Vagina (tissue), 2 donors: Measurements from ENCODE around the gene AGRN. TPM values are rescaled to one million over a fixed set of nuclear protein-coding genes. Genes with fewer than 3 reads are reported as not detected.

Experiments
- DNase-seq, 2 donors: peaks; one replicate each; pipeline ENCODE4 v3.0.0-alpha.2; 2017; ENCODE audit errors: extremely low spot score in 2 of 2
- H3K27ac ChIP-seq: fragments of 200-600 bp; sonication (generic); one replicate; pipeline ENCODE4 v1.5.1; 2019
- H3K27me3 ChIP-seq: fragments of 200-600 bp; sonication (generic); one replicate; pipeline ENCODE4 v1.5.1; 2019
- H3K36me3 ChIP-seq, 2 donors: fragments of 200-600 bp; sonication (generic); one replicate each; pipeline ENCODE4 v1.5.1; 2017 to 2019
- H3K4me1 ChIP-seq: fragments of 200-600 bp; sonication (generic); one replicate; pipeline ENCODE4 v1.5.1; 2019
- H3K4me3 ChIP-seq, 2 donors: fragments of 200-600 bp; sonication (generic); 1 replicate in 1 of 2; 2 replicates in 1 of 2; pipeline ENCODE4 v1.5.1; 2016 to 2019
- H3K9me3 ChIP-seq: fragments of 200-600 bp; sonication (generic); one replicate; pipeline ENCODE4 v1.5.1; 2019
- CTCF ChIP-seq, 3 experiments: fragments of 450-650 bp in 2 of 3; fragments of 200-600 bp in 1 of 3; sonication (generic) in 1 of 3; IDR thresholded peaks; one replicate each; pipeline ENCODE4 v1.5.1; 2017 to 2019; ENCODE audit warnings: antibody characterized with exemption in 3 of 3, mild to moderate bottlenecking in 2 of 3, moderate library complexity in 2 of 3
- POLR2A ChIP-seq, 2 donors: fragments of 450-650 bp; IDR thresholded peaks; one replicate each; pipeline ENCODE4 v1.6.1; 2017; ENCODE audit warnings: antibody characterized with exemption in 2 of 2, mild to moderate bottlenecking in 2 of 2, moderate library complexity in 2 of 2
- POLR2AphosphoS5 ChIP-seq, 2 donors: sonication (generic); formaldehyde crosslinking; IDR thresholded peaks; one replicate each; pipeline ENCODE4 v1.9.0; 2017; ENCODE audit warnings: antibody characterized with exemption in 2 of 2, mild to moderate bottlenecking in 2 of 2, low read depth in 1 of 2; ENCODE audit not compliant: insufficient read depth in 1 of 2
- intact Hi-C: fragments of 100-400 bp; cut with DNase I; formaldehyde crosslinking; loops from one replicate; pipeline ENCODE4 v1.15.1; 2023
- total RNA-seq: library from RNA; depleted of rRNA; stranded (reverse); fragments of >200 nt; gene quantifications from one replicate; pipeline ENCODE4 v1.2.3, GENCODE V29; 2016

Gene AGRN
- total RNA-seq, 1 donor from 2014 or later: 25.5 TPM

DNA sequence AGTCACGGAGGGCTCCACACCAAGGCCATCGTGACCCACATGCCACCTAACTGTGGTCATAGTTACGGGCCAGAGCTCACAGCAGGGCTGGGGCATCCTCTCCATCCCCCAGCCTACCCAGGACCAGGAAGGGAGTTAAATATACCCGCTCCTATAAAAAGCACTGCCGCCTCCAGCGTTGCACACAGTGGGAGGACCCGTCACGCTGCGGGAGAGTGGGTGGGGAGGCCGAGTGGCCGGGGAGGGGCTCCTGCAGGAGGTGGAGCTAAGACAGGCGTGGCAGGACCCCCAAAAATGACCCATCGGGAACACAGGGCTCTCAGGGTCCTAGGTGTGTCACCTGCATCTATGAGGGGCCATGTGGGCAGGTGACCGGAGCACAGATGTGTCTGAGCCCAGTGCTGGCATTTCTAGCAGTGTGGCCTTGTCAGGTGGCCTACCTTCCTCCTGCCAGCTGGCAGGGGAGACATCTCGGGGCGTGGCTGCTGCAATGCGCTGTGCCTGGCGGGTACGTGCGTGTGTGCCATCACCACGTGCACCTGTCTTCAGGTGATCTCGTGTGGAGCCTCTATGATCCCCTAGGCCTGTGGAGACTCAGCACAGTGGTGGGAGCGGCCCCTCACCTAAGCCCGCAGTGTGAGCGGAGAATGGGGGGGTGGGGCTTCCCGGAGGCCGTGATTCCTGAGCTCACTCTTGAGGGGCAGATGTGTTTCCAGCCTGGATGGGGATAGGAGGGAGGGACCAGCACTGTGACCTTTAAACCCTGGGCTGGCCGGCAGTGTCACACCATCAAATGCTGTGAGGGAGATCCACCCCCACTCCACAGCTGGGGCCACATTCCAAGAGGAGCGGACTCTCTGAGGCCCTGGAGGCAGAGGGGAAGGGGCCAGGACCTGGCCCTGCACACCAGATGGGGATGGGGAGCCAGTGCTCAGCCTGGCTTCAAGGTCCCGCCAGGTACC is 17.7 kb downstream of the AGRN start:
- Histone ChIP-seq H3K4me3 (no peak overlapping the region), H3K27ac (no peak overlapping the region), H3K27me3 (peaks cover 5% of the 10 kb centered on the region), H3K9me3 (no peaks in the 10 kb centered on the region), H3K4me1 (peaks cover 36% of the 10 kb centered on the region), H3K36me3 (no peaks in the 10 kb centered on the region)
- no peak for DNase-seq
- intact Hi-C loops: no loop called here
- no peak for TF ChIP-seq CTCF (IDR thresholded peaks at IDR 0.05)

DNA sequence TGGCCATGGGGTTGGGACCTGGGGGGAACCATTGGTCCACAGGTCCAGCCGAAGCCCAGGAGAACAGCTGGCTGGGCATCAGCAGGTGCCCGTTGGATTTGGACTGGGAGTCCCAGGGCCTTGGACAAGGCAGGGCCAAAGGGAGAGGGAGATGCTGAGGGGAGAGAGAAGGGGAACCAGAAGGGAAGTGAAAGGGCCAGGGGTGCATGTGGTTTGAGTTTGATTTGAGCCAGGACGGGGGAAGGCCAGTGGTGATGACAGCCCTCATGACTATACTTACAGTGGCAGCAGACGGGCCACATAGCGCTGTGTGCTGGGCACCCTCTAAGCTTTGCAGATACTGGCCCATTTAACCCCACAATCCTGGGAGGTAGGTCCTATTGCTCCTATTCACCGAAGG is 18.8 kb downstream of the AGRN start:
- intact Hi-C loops: no loop called here
- TF ChIP-seq POLR2AphosphoS5 (IDR thresholded peaks at IDR 0.05; ENCODE audit: insufficient read depth in 1 of 2, low read depth in 1 of 2): no peak
- no peak for TF ChIP-seq POLR2A (IDR thresholded peaks at IDR 0.05)
- TF ChIP-seq CTCF (IDR thresholded peaks at IDR 0.05): no peak
- H3K36me3 ChIP-seq: no peaks in the 10 kb centered on the region
- no peak for DNase-seq
- peaks cover 27% of the 10 kb centered on the region for H3K4me1 ChIP-seq
- H3K4me3 ChIP-seq: no peak overlapping the region
- no peaks in the 10 kb centered on the region for H3K9me3 ChIP-seq
- H3K27ac ChIP-seq: no peak overlapping the region
- peaks cover 5% of the 10 kb centered on the region for H3K27me3 ChIP-seq

DNA sequence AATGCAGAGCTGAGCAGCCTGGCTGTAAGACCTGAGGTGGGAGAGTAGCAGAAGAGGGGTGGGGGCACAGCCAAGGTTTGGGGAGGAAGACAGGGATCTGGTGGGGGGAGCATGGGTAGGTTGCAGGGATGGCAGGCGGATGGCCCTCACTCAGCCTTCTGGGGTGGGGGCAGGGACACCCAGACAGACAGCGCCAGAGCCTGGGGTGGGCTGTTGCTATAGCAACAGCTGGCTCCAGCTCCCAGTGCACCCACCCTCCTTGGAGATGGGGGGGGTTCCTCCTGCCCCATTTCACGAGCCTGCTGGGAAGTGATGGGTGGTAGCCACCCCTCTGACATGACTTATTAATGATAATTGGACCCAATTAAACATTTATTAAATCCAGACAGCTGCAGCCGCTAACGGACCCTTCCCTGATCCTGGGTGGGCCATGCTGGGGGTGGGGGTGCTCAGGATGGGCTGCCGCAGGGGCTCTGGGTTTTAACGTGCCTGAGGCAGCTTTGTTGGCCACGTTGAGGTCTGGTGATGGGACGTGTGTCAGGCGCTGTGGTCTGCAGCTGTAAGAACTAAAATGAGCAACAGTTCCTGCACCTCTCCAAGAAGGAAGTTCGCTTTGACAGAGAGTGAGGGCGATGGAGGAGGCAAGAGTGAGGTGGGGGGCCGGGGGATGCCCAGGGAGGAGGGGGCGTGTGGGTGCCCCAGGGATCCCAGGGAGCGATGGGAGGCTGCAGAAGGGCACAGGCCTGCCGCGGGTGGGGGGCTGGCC is 19.4 kb downstream of the AGRN start:
- Histone ChIP-seq H3K9me3 (no peaks in the 10 kb centered on the region), H3K4me1 (peaks cover 20% of the 10 kb centered on the region), H3K4me3 (peak overlapping the region in 1 of 2 donors; percentile 58), H3K27ac (no peak overlapping the region), H3K27me3 (no peaks in the 10 kb centered on the region), H3K36me3 (no peaks in the 10 kb centered on the region)
- TF ChIP-seq POLR2A (IDR thresholded peaks at IDR 0.05): no peak
- no peak for TF ChIP-seq CTCF (IDR thresholded peaks at IDR 0.05)
- no peak for TF ChIP-seq POLR2AphosphoS5 (IDR thresholded peaks at IDR 0.05; ENCODE audit: insufficient read depth in 1 of 2, low read depth in 1 of 2)
- intact Hi-C loops: no loop called here
- no peak for DNase-seq

GRCh38 chr1:1040004-1040991 is 20.4 kb downstream of the AGRN start:
- DNase-seq: no peak
- intact Hi-C loops: no loop called here
- no peak overlapping the region for H3K27ac ChIP-seq
- peaks cover 0 to 3% of the 10 kb centered on the region in 2 donors for H3K36me3 ChIP-seq
- H3K27me3 ChIP-seq: no peaks in the 10 kb centered on the region
- TF ChIP-seq POLR2A (IDR thresholded peaks at IDR 0.05) (no peak), CTCF (IDR thresholded peaks at IDR 0.05) (peak in 1 of 3 experiments; percentile 17), POLR2AphosphoS5 (IDR thresholded peaks at IDR 0.05; ENCODE audit: insufficient read depth in 1 of 2, low read depth in 1 of 2) (peak in 1 of 2 donors; percentile 39)
- no peaks in the 10 kb centered on the region for H3K9me3 ChIP-seq
- peak overlapping the region; percentile 46 to 58 for H3K4me3 ChIP-seq
- peaks cover 19% of the 10 kb centered on the region for H3K4me1 ChIP-seq
